GM12865 (cell line): ENCODE data around the gene IGSF6.

ENCODE experiments used
- DNase-seq: peaks from one replicate; pipeline ENCODE4 v3.0.0; 2010; ENCODE audit warnings: low read depth
- H3K4me3 ChIP-seq: 2 replicates; pipeline ENCODE4 v1.5.1; 2011; ENCODE audit warnings: mild to moderate bottlenecking, low read depth, low read length, control low read depth
- TF ChIP-seq, protein P1 (sequence below): IDR thresholded peaks from 2 replicates; pipeline ENCODE4 v1.5.1; 2011; ENCODE audit warnings: low read length, control low read depth, low read depth, inconsistent platforms; ENCODE audit not compliant: insufficient read depth; ENCODE audit errors: missing control alignments

IGSF6 gene

DNA sequence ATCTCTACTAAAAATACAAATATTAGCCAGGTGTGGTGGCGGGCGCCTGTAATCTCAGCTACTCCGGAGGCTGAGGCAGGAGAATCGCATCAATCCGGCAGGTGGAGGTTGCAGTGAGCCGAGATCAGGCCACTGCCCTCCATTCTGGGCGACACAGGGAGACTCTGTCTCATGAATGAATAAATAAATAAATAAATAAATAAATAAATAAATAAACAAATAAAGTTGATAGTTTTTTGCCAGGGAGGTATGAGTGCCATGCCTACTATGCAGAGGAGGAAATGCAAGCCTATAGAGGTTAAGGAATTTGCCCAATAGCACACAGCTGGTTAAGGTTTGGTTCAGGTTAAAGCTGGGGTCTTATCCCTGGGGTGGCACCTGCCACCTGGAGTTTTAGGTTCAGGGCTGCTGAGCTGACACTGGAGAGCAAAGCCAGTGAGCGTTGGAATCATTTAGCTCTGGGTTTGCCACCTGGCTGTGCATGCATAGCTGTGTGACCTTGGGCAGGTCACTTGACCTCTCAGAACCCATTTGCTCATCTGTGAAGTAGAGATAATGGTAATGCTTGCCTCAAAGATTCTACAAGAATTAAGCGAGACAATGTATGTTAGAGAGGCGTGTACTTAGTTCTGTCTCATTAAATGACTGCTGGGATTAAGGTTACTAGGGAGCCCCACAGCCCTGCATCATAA is 12.5 kb upstream of the IGSF6 start:
- no peak for DNase-seq
- no peak overlapping the region for H3K4me3 ChIP-seq
- TF ChIP-seq, protein P1, sequence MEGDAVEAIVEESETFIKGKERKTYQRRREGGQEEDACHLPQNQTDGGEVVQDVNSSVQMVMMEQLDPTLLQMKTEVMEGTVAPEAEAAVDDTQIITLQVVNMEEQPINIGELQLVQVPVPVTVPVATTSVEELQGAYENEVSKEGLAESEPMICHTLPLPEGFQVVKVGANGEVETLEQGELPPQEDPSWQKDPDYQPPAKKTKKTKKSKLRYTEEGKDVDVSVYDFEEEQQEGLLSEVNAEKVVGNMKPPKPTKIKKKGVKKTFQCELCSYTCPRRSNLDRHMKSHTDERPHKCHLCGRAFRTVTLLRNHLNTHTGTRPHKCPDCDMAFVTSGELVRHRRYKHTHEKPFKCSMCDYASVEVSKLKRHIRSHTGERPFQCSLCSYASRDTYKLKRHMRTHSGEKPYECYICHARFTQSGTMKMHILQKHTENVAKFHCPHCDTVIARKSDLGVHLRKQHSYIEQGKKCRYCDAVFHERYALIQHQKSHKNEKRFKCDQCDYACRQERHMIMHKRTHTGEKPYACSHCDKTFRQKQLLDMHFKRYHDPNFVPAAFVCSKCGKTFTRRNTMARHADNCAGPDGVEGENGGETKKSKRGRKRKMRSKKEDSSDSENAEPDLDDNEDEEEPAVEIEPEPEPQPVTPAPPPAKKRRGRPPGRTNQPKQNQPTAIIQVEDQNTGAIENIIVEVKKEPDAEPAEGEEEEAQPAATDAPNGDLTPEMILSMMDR: no peak

DNA sequence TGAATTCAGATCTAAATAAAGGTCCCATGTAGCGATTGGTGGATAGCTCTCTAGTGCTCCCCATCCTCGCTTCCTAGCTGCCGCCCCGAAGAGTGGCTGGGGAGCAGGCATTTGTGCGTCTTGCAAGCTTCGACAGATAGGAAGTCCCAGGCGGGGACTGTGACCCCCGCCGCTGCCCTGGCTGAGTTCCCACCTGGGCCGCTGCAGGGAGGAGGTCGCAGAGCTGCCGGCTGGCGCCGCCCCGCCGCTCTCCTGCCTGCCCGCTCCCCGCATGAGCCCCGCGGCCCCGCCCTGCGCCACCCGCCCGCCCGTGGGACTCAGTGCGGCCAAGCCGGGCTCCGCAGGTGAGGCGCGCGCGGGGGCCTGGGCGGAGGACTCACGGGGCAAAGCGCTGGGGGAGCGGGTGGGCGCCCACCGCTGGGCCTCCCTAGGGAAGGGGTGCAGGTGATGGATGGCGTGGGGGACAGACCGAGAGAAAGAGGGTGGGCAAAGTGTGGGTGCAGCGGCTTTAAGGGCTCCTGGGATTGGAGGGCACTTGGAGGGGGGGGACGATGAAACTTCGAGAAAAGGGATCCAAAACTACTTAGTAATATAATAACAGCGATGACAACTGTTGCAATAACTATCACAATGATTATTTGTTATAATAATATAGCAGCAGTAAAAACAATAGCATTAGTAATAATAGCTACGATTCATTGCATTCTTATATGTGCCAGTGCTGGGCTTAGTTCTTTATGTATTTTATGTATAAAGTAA is 11.7 kb upstream of the IGSF6 start, which contains the start of gene OTOA:
TSS of gene OTOA (plus strand) at position 80 of the 759 bp plus-strand sequence. CDS start 14,547 bp downstream, outside the sequence.
- no peak within 1 kb of the TSS for H3K4me3 ChIP-seq

DNA sequence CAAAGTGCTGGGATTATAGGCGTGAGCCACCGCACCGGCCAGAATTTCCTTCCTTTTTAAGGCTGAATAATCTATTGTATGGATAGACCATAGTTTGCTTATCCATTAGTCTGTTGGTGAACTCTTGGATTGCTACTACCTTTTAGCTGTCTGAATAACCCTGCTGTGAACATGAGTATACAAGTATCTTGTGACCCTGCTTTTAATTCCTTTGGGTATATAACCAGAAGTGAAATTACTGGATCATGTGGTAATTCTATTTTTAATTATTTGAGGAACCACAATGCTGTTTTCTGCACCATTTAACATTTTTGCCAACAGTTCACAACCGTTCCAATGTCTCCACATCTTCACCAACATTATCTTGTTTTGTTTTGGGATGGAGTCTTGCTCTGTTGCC is 6.7 kb upstream of the IGSF6 start:
- no peak overlapping the region for H3K4me3 ChIP-seq
- no peak for DNase-seq
- TF ChIP-seq, protein P1: no peak

More for the DNA sequence above, 11.7 kb upstream of the IGSF6 start, which contains the start of gene OTOA:
- TF ChIP-seq, protein P1: no peak
- DNase-seq: no peak

DNA sequence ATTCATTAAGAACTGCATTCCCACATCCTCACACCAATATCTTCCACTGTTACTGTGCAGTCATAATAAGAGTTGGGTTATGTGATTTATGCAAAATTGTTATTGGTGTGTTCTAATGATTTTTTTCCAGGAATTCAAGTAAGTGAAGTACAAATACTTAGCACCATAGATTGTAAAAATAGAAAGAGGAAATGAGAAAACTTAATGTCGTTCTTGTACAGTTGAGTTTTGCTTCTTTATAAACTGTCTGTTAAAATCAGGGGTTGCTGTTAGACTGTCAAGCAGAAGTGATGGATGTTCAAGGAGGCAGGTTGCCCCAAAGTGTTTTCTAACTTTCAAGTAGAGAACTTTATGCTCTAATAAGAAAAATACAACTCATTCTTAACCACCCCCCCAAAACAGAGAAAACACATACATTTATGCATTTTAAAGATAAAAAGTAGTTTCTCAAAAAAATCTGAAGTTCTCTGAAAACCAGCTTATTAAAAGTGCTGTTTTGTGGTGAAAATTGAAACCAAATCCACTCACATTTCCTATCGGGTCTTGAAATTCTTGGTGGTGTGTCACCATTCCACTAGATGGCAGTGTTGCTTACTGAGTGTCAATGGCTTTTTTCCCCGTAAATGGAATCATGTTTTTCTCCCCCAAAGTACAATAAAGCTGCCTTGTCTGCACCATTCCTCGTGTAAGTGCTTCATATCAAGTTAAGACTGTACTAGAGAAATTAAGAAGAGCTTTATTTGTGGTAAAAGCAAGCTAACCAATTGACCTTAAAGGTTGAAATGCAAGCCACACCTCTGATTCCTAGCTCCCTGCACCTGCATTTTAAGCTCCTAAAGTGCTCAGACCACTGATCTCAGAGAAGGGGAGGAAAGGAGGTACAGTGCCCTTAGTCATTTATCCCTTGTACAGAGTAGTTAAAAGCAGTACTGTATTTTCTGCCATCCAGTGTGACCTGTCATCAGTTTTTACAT is 4.7 kb upstream of the IGSF6 start:
- DNase-seq: peak; percentile 66
- TF ChIP-seq, protein P1: peak; percentile 70
- no peak overlapping the region for H3K4me3 ChIP-seq

DNA sequence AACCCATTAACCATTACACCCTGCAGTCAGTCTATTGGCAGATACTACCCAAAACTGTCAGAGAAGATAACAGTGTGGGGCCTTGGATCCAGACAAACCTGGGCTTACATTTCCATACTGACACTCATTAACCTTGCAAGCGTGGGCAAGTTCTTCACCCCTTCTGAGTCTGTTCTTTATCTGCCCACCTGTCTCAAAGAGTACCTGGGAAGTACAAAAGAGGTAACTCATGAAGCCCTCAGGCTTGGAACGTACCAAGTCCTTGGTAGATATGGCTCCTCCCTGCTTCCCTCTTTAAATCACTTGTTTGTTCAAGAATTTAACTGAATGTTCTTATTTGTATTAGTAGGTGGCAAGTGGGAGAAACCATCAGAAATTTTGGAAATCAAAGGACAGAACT is 2.5 kb upstream of the IGSF6 start:
- no peak overlapping the region for H3K4me3 ChIP-seq
- DNase-seq: no peak
- TF ChIP-seq, protein P1: no peak

DNA sequence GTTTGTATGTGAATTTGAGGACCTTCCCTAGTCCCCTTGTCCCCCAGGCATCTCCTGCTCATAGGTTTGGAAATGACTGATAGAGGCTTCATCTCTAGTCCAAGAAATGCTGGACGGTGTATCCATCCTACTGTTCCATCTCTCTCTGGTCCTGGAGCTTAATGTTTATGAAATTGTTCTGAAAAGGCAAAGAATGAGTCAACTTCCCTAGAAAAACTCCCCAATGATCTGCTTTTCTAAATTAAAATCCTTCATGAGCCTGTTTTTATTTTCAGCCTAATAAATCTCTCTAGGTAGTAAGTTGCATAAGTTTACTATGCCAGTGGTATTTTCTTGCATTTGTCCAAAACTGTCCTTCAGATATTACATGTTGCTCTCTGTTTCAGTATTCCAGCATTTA is 2.1 kb upstream of the IGSF6 start:
- no peak overlapping the region for H3K4me3 ChIP-seq
- TF ChIP-seq, protein P1: no peak
- no peak for DNase-seq
